Islet of Langerhans (tissue), 1 donor: Measurements from ENCODE around the gene MPRIP.

Source experiments
- FAIRE-seq: peaks from one replicate; lab custom pipeline; 2011; peaks lifted over from hg19 to GRCh38; lab: Jason Lieb, UNC

Gene MPRIP

DNA sequence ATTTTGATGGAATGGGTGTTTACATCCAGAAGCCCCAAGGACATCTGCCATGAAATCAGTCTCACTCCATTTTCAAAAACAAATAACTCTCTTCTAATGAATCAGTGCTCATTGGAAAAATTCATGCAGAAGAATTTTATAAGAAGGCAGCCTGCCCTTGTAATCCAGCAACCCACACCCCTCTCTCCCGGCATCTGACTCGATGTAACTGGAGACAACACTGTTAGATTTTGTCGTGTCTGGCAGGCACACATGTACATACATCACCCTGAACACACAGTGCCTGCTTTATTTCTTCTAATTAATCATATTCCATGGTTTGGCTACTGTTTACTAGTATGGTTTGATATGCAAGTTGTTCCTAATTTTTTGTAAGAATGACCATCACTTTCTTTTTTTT is 175.7 kb downstream of the MPRIP start:
- FAIRE-seq, result no peak

DNA sequence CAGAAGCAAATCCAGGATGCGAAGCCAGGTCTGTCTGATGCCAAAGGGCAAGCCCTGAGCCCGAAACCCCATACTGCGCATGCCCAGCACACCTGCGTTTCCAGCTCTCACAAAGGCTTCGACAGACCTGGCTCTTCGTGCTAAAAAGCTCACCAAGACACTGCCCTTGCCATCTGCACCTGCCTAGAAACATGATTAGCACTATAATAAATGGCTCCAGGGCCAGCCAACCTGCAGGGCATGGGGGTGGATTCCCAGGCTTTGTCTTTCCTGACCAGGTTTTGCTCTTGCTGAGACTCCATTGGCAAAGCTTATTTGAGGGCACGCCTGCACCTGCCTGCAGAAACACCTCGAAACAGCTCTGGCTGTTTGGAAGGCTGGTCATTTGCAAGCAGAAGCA is 178.3 kb downstream of the MPRIP start:
- FAIRE-seq, result no peak

DNA sequence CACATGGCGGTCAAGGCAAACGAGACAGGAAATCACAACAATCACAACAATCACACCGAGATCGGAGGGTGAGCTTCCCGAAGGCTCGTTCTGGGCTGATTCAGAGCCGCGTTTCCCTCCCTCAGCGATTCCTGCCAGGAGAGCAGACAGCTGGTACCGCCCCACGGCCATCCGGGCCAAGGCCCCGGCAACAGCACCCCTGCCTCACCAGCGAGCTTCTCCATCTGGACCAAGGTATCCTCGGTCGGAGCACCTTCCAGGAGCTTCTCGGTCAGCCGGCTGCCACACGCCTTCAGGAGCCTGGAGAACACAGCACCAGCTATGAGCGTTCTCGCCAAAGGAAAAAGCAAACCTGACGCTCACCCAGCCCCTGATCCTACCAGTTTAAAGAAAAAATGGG is 179.1 kb downstream of the MPRIP start:
- no peak for FAIRE-seq

DNA sequence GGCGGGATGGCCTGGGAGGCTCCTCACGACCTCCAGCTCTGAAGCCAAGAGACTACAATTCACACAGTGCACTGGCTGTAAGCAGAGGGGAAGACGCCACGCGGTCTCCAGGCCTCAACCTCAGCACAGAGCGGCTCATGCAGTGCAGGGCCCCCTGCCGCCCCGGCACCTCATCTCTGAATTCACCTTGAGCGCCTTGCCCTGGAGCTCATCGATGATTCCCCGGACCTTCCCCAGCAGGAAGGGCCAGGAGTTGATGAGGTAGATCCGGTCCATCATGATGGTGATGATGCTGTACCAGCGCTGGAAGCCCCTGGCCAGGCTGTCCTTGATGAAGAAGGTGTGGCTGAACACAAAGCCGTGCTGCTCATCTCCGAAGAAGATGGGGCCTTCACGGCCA is 181.5 kb downstream of the MPRIP start:
- no peak for FAIRE-seq

DNA sequence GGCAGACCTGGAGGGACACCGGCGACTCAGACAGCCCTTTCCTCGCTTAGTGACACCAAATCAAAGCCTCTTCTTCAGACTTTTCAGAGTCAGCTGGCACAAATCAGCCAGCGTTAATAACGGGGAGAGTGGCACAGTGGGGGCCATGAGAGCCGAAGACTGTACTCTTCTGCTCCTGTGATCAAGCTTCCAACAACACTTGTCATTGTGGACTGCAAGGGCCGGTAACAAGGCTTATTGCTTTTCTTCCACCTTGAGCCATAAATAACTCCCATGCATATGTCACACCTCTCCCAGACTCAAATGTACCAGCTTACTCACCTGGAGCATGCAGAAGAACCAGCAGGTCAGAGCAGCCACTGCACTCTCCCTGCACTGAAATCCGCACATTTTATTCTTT is 181.9 kb downstream of the MPRIP start:
- no peak for FAIRE-seq

DNA sequence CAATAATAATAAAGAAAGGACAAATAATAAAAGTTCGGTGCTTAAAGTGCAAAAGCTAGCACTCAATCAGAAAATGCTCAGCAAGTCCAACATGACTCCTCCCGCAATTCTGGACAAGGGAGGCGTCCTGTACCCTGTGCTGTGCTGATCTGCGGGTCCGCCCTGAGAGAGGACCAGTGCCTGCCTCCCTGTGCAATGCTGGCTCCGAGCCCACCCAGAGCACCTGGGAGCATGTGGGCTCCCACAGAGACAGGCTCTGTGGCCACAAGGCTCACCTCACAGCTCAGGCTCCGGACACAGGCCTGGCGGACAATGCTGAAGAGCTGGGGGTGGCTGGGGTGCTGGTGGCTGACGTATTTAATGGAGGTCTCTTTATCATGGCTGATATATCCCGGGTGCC is 183.6 kb downstream of the MPRIP start:
- FAIRE-seq, result no peak

DNA sequence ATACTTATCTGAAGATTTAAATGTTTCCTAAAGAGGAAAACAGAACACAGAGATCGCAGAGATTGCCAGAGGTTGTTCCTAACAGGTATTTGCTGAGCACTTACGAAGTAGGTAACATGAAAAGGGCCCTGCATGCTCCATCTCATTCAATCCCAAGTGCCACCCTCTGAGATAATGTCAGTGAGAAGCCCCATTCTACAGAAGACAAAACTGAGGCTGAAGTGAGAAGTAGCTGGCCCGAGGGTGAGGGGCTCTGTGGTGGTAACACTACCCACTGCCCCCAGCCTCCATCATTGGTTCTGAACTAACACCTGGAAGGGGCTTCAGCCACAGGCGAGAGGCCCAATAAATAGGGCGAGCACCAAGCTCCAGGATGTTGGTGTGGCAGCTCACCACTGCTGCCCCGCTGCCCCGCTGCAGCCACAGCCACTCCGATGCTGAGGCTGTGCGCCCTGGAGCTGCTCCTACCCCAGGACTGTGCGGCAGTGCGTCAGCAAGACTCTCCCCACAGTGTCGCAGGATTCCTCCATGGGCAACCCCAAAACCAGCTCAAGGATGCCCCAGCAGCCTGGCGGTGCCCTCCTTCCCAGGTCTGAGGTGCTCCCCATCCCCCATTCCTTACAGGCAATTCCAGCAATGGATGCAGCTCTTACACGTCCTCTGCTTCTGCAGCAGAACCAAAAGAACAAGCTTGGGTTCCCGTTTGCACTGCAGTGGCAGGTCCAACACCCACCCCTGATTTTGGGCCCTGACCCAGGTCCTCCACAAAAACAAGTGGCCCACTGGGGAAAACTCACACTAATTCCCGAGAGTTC is 184.4 kb downstream of the MPRIP start:
- no peak for FAIRE-seq

DNA sequence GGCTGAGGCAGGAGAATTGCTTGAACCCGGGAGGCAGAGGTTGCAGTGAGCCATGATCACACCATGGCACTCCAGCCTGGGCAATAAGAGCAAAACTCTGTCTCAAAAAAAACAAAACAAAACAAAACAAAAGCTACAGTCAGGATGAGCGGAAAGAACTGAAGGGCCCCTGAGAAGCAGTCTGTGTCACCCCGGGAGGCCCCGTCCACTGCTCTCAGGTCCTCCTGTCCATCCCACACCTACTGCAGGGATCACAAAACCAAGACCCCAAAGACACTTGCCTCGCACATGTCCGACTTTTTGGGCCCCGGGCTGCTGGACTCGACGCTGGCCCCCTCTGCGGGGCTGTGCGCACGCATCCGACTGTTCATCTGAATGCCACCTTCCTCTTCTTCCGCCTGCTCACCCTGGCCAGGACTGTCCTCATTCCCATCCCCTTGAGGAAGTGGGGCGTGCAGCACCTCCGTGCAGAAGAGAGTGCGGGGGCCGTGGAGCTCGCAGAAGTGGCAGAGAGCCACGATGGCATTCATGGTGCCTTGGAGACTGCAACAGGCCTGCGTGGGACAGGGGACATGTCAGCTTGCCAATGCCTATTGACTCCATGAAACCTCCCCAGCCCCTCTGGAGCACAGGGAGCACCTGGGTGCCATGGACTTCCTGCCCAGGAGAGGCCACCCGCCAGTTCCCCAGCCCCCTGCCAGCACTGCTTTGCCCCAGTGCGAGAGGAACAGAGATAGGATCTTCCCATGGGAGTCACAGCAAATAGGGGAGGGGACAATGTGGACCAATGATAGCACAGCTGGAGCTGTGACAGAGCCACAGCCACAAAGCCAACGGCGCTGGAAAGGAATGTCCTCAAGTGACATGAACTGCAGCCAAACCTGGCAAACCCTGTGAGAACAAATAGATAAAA is 185.6 kb downstream of the MPRIP start:
- FAIRE-seq, result no peak

DNA sequence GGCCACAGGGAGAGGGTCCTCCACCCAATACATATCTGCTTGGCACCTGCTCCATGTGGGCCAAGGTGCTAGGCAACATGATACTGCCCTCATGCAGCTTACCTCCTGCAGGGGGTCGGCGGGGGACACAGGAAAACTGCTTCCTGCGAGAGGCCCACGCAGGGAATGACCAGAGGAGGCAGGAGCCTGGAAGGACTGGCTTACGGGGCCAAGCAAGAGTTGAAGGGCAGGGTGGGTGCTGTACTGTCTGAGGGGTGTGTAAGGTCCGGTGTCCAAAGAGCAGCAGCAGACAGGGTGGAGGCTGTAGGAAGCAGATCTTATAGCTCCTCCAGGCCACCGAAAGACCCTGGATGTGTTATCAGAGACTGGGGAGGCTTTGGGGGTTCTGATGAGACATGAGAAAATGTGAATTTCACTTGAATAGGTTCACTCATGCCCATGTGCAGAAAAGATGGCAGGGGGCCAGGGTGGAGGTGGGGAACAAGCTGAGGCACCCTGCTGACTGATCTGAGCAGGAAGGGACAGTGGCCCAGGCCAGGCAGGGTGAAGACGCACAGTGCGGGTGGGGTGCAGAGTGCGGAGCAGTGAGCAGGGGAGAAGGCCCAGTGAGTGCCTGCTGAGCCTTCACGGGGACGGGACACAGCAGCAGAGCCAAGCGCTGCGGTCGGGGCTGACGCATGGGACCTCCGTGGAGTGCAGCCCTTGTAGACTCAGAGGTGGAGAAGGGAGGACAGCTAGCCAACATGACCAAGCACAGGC is 186.4 kb downstream of the MPRIP start:
- no peak for FAIRE-seq

DNA sequence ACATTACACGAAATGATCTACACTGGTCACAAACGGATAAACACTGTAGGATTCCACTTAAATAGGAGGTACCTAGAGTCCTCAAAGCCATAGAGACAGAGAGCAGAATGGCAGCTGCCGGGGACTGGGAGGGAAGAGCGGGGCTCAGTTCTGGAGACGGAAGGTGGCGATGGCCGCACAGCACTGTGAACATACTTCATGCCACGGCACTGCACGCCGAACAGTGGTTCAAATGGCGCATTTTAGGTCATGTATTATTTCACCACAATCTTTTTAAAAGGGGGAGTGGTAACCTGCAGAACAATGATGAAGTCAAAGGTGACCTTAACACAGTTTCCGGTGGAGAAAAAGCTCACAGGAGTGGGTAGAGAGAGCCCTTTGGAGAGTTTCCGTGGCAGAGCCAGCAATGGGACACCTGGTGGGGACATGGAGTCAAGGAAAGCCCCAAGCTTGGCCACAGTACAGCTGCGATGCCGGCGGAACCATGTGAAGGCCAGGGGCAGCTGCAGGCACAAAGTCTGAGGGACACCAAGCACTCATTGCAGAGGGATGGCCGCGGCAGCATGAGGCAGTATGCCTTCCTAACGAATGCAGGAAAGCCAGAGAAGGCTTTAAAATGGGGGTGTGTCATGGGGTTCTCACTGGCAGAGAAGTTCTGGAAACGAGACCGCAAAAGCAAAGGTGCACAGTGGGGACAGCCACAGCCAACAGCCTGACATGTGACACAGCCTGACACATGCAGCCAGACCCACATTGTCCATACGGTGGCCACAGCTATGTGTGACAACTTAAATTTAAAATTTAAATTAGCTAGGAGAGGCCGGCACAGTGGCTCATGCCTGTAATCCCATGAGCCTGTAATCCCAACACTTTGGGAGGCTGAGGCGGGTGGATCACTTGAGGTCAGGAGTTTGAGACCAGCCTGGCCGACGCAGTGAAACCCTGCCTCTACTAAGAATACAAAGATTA is 187.4 kb downstream of the MPRIP start:
- no peak for FAIRE-seq

DNA sequence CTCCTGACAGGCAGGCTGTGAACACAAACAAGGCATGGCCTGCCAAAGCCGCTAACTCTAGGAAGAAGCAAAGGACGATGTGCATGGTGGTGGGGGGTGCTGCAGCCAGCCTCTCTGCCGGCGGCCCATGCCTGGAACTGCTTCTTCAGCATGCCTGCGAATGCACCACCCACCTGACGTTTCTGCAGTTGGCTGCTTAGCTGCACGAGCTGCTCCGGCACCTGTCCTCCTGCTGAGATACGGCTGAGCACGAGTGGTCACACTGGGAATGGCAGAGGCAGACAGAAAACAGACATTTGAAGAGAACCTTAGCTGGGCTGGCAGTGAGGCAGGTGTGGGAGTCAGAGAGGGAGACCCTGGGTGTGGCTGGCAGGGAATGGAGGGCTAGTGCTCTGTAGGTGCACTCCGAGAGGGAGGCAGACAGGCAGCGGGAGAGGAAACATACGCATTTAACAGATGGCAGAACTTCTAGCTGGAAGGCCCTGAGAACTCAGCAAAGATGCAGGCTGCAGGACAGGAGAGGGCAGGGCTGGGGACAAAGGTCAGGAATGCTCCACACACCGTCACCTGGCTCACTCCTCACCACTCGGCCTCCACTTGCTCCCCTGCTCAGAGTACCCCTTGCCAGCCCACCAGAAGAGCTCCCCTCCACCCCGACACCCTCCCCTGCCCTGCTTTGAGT is 189.5 kb downstream of the MPRIP start:
- FAIRE-seq, result no peak

DNA sequence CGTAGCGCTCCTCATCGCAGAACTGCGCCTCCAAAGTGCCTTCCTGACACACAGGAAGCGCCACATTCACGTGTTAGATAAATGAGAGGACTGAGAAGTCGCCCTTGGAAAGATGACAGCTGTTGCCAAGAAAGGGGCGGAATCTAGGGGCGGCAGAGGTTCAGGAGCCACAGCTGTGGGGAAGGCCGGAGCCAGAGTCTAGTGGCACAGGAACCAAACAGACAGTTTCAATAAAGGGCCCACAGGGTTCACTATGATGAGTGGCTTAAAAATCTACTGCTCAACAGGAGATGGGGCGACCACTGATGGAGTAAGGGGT is 190.0 kb downstream of the MPRIP start:
- FAIRE-seq, result no peak

DNA sequence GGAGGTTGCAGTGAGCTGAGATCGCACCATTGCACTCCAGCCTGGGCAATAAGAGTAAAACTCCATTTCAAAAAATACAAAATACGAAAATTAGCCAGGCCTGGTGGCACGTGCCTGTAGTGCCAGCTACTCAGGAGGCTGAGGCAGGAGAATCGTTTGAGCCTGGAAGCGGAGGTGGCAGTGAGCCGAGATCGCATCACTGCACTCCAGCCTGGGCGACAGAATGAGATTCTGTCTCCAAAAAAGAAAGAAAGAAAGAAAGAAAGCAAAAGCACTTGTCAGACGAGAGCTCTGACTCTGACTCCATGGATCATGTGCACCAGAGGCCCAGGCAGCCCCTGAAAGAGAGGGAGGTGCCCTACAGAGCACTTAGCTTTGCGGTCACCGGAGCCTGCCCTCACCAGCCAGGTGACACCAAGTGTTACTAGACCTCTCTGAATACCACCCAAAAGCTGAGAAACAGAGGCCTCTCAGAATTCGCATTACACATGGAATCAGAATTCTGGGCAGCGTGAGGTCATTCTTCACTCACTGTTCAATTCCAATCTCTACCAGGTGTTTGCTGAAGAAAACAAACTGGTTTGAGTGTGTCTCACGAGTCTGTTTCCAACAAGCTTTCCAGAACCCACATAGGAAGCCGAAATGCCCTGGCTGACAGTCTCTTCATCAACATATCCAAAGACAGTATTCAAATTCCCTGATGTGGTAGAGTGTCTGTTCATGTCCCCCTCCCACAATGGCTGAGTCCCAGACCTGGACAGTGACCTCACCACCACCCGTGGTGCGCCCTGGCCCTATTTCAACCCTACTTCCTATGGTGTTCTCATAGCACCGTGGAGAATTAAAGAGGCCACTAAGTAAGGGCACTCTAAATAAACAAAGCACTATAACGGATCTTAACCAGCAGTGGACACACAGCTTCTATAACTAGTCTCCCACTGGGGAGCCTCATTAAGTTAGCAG is 193.2 kb downstream of the MPRIP start:
- FAIRE-seq, result no peak

DNA sequence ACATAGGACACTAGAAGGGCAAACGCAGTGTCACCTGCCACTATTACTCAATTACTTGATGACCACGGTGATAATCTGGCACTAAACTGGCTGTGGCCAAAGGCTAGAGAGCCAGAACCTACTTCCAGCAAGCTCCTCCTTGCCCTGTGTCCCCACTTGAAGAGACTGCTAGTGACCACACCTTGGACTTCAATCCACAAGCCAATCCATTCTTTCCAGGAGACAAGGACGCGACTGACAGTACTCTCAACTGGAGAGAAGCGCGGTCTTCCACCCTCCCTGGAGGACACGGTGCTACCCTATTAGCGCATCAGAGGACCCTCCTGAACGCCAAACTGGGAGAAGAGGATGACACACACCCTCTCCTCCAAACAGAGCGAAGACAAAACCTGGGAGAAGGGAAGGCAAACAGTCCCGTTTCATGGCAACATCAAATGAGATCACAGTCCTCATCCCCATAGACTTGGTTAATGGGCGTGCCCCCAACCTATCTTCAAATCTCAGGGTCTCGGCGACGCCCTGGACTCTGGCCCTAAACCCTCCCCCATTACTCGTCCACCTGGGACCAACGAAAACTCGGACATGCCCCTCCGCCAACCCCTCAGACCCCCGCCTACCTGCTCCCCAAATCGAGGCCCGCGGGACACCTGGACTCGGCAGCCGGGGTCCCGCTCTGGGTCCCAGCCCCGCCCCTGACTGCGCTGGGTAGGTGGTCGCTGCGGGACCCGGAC is 194.2 kb downstream of the MPRIP start:
- FAIRE-seq, result no peak

DNA sequence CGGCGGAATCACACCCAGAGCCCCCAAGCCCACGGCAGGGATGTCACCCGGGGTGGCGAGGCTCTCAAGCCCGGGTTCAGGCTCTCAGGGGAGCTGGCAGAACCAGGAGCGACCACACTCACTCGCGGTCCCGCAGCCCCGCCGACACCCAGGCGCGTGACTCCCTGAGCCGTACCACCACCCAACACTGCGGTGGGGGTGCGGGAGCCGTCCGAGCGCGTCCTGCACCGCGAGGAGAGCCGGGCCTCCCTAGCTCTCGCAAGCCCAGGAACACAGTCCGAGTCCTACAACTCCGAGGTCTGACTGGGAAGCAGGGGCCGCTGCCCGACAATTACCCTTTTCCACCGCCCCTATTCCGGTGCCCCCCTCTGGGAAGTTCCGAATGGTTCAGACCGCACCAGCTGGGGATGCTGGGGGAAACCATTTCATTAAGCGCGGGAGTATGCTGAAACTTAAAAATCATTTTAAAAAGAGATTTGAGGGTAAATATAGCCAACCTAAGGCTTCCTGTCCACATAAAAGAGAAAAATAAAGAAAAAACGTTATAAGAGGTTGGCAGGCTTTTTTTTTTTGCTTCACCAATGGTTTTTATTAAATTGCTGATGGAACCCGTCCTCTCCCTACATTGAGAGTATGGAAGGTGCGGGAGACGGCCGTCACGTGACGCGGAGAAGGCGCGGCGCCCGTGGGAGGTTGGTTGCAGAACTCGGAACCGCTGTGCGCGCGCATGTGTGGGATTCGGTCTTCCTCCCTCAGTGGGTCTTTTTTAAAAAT is 195.0 kb downstream of the MPRIP start, which contains the start of gene FLCN:
Gene FLCN, minus strand, starts transcription at position 143 of the 774 bp plus-strand sequence. CDS start 9,031 bp downstream, outside the sequence.
- peak; percentile 82 for FAIRE-seq

DNA sequence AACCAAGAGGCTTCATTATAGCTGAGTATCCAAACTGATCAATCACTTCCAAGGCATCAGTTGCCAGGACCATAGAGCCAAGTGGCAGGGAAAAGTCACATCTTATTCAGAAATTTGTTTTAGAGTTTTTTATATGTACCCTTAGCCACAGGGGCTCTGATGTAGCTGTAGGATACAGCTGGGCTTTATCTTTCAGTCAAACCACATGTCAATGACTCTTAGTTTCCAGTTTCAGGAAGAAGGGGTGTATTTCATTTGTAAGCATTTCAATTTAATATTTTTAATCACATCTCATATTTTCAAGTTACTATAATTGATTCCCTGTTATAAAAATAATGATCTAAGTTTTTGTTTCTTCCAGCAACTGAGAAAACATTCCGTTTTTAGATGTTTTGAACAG is 197.6 kb downstream of the MPRIP start:
- FAIRE-seq, result no peak

DNA sequence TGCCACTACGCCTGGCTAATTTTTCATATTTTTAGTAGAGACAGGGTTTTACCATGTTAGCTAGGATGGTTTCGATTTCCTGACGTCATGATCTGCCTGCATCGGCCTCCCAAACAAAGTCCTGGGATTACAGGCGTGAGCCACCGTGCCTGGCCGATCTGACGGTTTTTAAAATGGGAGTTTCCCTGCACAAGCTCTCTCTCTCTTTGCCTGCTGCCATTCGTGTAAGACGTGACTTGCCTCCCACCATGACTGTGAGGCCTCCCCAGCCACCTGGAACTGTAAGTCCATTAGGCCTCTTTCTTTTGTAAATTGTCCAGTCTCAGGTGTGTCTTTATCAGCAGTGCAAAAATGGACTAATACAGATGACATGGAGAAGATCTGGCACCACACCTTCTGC is 199.4 kb downstream of the MPRIP start:
- FAIRE-seq, result no peak

DNA sequence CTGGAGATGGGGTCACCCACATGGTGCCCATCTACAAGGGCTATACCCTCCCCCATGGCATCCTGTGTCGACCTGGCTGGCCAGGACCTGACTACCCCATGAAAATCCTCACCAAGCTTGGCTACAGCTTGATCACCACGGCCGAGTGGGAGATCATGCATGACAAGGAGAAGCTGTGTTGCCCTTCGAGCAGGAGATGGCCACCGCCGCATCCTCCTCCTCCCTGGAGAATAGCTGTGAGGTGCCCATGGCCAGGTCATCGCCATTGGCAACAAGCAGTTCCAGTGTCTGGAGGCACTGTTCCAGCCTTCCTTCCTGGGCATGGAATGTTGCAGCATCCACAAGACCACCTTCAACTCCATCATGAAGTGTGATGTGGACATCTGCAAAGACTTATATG is 200.0 kb downstream of the MPRIP start:
- FAIRE-seq, result no peak
